Activated CD8-positive, alpha-beta T cell treated with anti-CD3 and anti-CD28 coated beads, Interleukin-2, amount 10 ng/mL, durations not matched to agents 7 days and 5 days (primary cell): ENCODE results near the gene RRN3. TPM values are rescaled to one million over a fixed set of nuclear protein-coding genes. Genes with fewer than 3 reads are reported as not detected.
"Not testable (repeated sequence)": the region's sequence is repeated elsewhere in the genome, so short reads cannot be mapped to it uniquely, and the experiment has no call there.

Experiments
- ATAC-seq: fragments of 150-1000 bp; cut with Tn5 transposase; one replicate; pipeline ENCODE4 v1.10.0; 2021; ENCODE audit warnings: moderate library complexity
- CTCF ChIA-PET: fragments of 350-600 bp; sonication (Branson Sonifier 250); formaldehyde crosslinking; loops from one replicate; lab custom pipeline; 2021; ENCODE audit warnings: antibody characterized with exemption; lab: Charles Lee
- POLR2A ChIA-PET: fragments of 350-600 bp; sonication (Branson Sonifier 250); formaldehyde crosslinking; loops from one replicate; lab custom pipeline; 2021; ENCODE audit warnings: antibody characterized with exemption; lab: Charles Lee
- DNase-seq: peaks from one replicate; pipeline ENCODE4 v3.0.0-alpha.2; 2020
- H3K27ac Mint-ChIP-seq: one replicate; pipeline ENCODE4 v1.8.0; 2021; ENCODE audit warnings: mild to moderate bottlenecking, mixed read lengths
- H3K27me3 Mint-ChIP-seq: one replicate; pipeline ENCODE4 v1.8.0; 2021; ENCODE audit warnings: low read depth, mixed read lengths
- H3K36me3 Mint-ChIP-seq: one replicate; pipeline ENCODE4 v1.8.0; 2021; ENCODE audit warnings: low read depth, mixed read lengths
- H3K4me1 Mint-ChIP-seq: one replicate; pipeline ENCODE4 v1.8.0; 2021; ENCODE audit warnings: low read depth, mixed read lengths
- H3K4me3 Mint-ChIP-seq: one replicate; pipeline ENCODE4 v1.8.0; 2021; ENCODE audit warnings: mild to moderate bottlenecking, mixed read lengths
- H3K9me3 Mint-ChIP-seq: one replicate; pipeline ENCODE4 v1.8.0; 2022; ENCODE audit warnings: mixed read lengths; ENCODE audit not compliant: insufficient read depth
- total RNA-seq, 2 experiments: library from RNA; stranded (reverse); gene quantifications; one replicate each; pipeline ENCODE4 v1.2.3, GENCODE V29; 2021

RRN3 gene
- total RNA-seq, 2 experiments from 2014 or later: 25.5 to 26.7 TPM

GRCh38 chr16:15055141-15056053, 38.7 kb downstream of the RRN3 start:
- ChIA-PET CTCF (interaction anchor here (0.6 to 2.6 kb wide), 4 partner anchors 17 to 372 kb away, joined by 3 to 19 read pairs (median 4); no protein-coding TSS in a partner anchor), POLR2A (interaction anchor here (1.6 kb wide), 1 partner anchor 38 kb away, joined by 4 read pairs; the partner anchor contains the start of gene RRN3)
- H3K27me3 Mint-ChIP-seq: no peaks in the 10 kb centered on the region
- peaks cover 21% of the 10 kb centered on the region for H3K4me1 Mint-ChIP-seq
- DNase-seq (peak; percentile 79), ATAC-seq (peak; percentile 81)
- peak overlapping the region; percentile 86 for H3K27ac Mint-ChIP-seq
- H3K4me3 Mint-ChIP-seq: peak overlapping the region; percentile 92
- peaks cover 14% of the 10 kb centered on the region for H3K36me3 Mint-ChIP-seq
- no peaks in the 10 kb centered on the region for H3K9me3 Mint-ChIP-seq

- ChIA-PET POLR2A (no interaction called here), CTCF (interaction anchor here (1.5 kb wide), 1 partner anchor 21 kb away, joined by 3 read pairs; no protein-coding TSS in a partner anchor)
- peaks cover 27% of the 10 kb centered on the region for H3K4me1 Mint-ChIP-seq
- DNase-seq (no peak), ATAC-seq (no peak)
- peak overlapping the region; percentile 92 for H3K4me3 Mint-ChIP-seq
- H3K9me3 Mint-ChIP-seq: no peaks in the 10 kb centered on the region
- H3K27me3 Mint-ChIP-seq: no peaks in the 10 kb centered on the region
- H3K27ac Mint-ChIP-seq: peak overlapping the region; percentile 86
- H3K36me3 Mint-ChIP-seq: peaks cover 9% of the 10 kb centered on the region
These were observed 39.5 kb downstream of the RRN3 start for GRCh38 chr16:15054357-15055140.

GRCh38 chr16:15053904-15054303, 40.2 kb downstream of the RRN3 start:
- Mint-ChIP-seq H3K36me3 (peaks cover 3% of the 10 kb centered on the region), H3K4me1 (peaks cover 28% of the 10 kb centered on the region), H3K27me3 (no peaks in the 10 kb centered on the region), H3K4me3 (peak overlapping the region; percentile 92), H3K9me3 (no peaks in the 10 kb centered on the region), H3K27ac (no peak overlapping the region)
- CTCF ChIA-PET: interaction anchor here (1.5 kb wide), 1 partner anchor 21 kb away, joined by 3 read pairs; no protein-coding TSS in a partner anchor
- DNase-seq: no peak
- no peak for ATAC-seq
- POLR2A ChIA-PET: no interaction called here

GRCh38 chr16:15052747-15053476, 41.2 kb downstream of the RRN3 start:
- Mint-ChIP-seq H3K27ac (no peak overlapping the region), H3K9me3 (no peaks in the 10 kb centered on the region), H3K27me3 (no peaks in the 10 kb centered on the region), H3K4me3 (no peak overlapping the region), H3K4me1 (peaks cover 28% of the 10 kb centered on the region), H3K36me3 (peaks cover 3% of the 10 kb centered on the region)
- POLR2A ChIA-PET: no interaction called here
- no peak for DNase-seq
- no peak for ATAC-seq
- CTCF ChIA-PET: no interaction called here

- Mint-ChIP-seq H3K4me1 (peaks cover 27% of the 10 kb centered on the region), H3K36me3 (peaks cover 8% of the 10 kb centered on the region), H3K4me3 (no peak overlapping the region), H3K27ac (no peak overlapping the region), H3K9me3 (no peaks in the 10 kb centered on the region), H3K27me3 (no peaks in the 10 kb centered on the region)
- ChIA-PET CTCF (no interaction called here), POLR2A (no interaction called here)
- ATAC-seq (no peak), DNase-seq (no peak)
These were observed 42.6 kb downstream of the RRN3 start for GRCh38 chr16:15051387-15051951.

GRCh38 chr16:15050440-15050839, 43.6 kb downstream of the RRN3 start:
- POLR2A ChIA-PET, CTCF ChIA-PET, DNase-seq, H3K27me3 Mint-ChIP-seq, ATAC-seq, H3K27ac Mint-ChIP-seq, H3K9me3 Mint-ChIP-seq, H3K4me3 Mint-ChIP-seq: not testable (repeated sequence)
- Mint-ChIP-seq H3K36me3 (peaks cover 15% of the 10 kb centered on the region), H3K4me1 (peaks cover 22% of the 10 kb centered on the region)

GRCh38 chr16:15049581-15050180, 44.4 kb downstream of the RRN3 start:
- Mint-ChIP-seq H3K27ac (no peak overlapping the region), H3K4me1 (peaks cover 18% of the 10 kb centered on the region), H3K4me3 (no peak overlapping the region), H3K27me3 (no peaks in the 10 kb centered on the region), H3K9me3 (no peaks in the 10 kb centered on the region), H3K36me3 (peaks cover 15% of the 10 kb centered on the region)
- ATAC-seq: no peak
- no peak for DNase-seq
- CTCF ChIA-PET: no interaction called here
- POLR2A ChIA-PET: no interaction called here

- no peak overlapping the region for H3K4me3 Mint-ChIP-seq
These were observed 47.2 kb downstream of the RRN3 start for GRCh38 chr16:15046692-15047376.

GRCh38 chr16:15045270-15045669, 48.8 kb downstream of the RRN3 start:
- DNase-seq, H3K27ac Mint-ChIP-seq, H3K27me3 Mint-ChIP-seq, POLR2A ChIA-PET, H3K4me1 Mint-ChIP-seq, H3K9me3 Mint-ChIP-seq, H3K4me3 Mint-ChIP-seq, CTCF ChIA-PET, ATAC-seq: not testable (repeated sequence)
- H3K36me3 Mint-ChIP-seq: peaks cover 23% of the 10 kb centered on the region

More at GRCh38 chr16:15046692-15047376, 47.2 kb downstream of the RRN3 start:
- Mint-ChIP-seq H3K36me3 (peaks cover 19% of the 10 kb centered on the region), H3K27me3 (no peaks in the 10 kb centered on the region), H3K4me1 (peaks cover 9% of the 10 kb centered on the region), H3K9me3 (no peaks in the 10 kb centered on the region), H3K27ac (no peak overlapping the region)
- DNase-seq (no peak), ATAC-seq (no peak)
- ChIA-PET CTCF (no interaction called here), POLR2A (no interaction called here)

- Mint-ChIP-seq H3K9me3 (no peaks in the 10 kb centered on the region), H3K27me3 (no peaks in the 10 kb centered on the region), H3K4me3 (no peak overlapping the region), H3K27ac (no peak overlapping the region), H3K36me3 (peaks cover 28% of the 10 kb centered on the region), H3K4me1 (no peaks in the 10 kb centered on the region)
- DNase-seq (no peak), ATAC-seq (no peak)
- POLR2A ChIA-PET: no interaction called here
- CTCF ChIA-PET: no interaction called here
These were observed 49.8 kb downstream of the RRN3 start for GRCh38 chr16:15044286-15044685.
